ENCODE data around the gene NFRKB. TPM values are rescaled to one million over a fixed set of nuclear protein-coding genes. Genes with fewer than 3 reads are reported as not detected.
"Not testable (repeated sequence)": the region's sequence is repeated elsewhere in the genome, so short reads cannot be mapped to it uniquely, and the experiment has no call there.

NFRKB gene
- polyA plus RNA-seq, 3 donors = 8.4 to 9.6 (median 9.2) TPM

- 12 to 17% (median 14%) methylated on average over 10 of the region's 10 CpGs for WGBS, 3 donors
- H3K27ac ChIP-seq (ENCODE audit: low read depth, low read length) = no peak overlapping the region
Measured at GRCh38 chr11:129853518-129854231, 41.7 kb downstream of the NFRKB start.

- WGBS, 3 donors = 83 to 84% (median 84%) methylated on average over 15 of the region's 15 CpGs
Measured at GRCh38 chr11:129852125-129852740, 43.1 kb downstream of the NFRKB start.

GRCh38 chr11:129849447-129850130, 45.8 kb downstream of the NFRKB start:
- no peak overlapping the region for H3K27ac ChIP-seq (ENCODE audit: low read depth, low read length)
- 89 to 92% (median 92%) methylated on average over 14 to 15 of the region's 15 CpGs for WGBS, 3 donors

More at GRCh38 chr11:129852125-129852740, 43.1 kb downstream of the NFRKB start:
- no peak overlapping the region for H3K27ac ChIP-seq (ENCODE audit: low read depth, low read length)

GRCh38 chr11:129847361-129847760, 48.0 kb downstream of the NFRKB start:
- H3K27ac ChIP-seq (ENCODE audit: low read depth, low read length) = not testable (repeated sequence)
- 58 to 75% methylated on average over 1 of the region's 3 CpGs; no CpG with 5 or more reads in 1 of the 3 donors for whole genome bisulfite sequencing, 3 donors

GRCh38 chr11:129846508-129847335, 48.7 kb downstream of the NFRKB start:
- H3K27ac ChIP-seq (ENCODE audit: low read depth, low read length) = no peak overlapping the region
- 52 to 69% (median 60%) methylated on average over 6 of the region's 6 CpGs for WGBS, 3 donors

Other genes starting within 250 kb of the NFRKB start
- gene TMEM45B, start 79.7 kb downstream of the NFRKB start, polyA plus RNA-seq = 1 to 10 TPM in 2 of 3 donors, under 1 TPM in 1; 0.62 to 1.7 (median 1.7) TPM
- 1 to 10 TPM; 1.4 to 2.5 (median 1.8) TPM for gene PRDM10, start 107.3 kb upstream of the NFRKB start, polyA plus RNA-seq
- 100 to 1,000 TPM in 2 of 3 donors, 10 to 100 TPM in 1; 80.0 to 251 (median 120) TPM for gene APLP2, start 174.3 kb upstream of the NFRKB start, polyA plus RNA-seq